Measurements from ENCODE around the gene FMN1.
A peak's percentile ranks its signal among the peaks of the same experiment; 100 is the strongest.
"Not testable (repeated sequence)": the region's sequence is repeated elsewhere in the genome, so short reads cannot be mapped to it uniquely, and the experiment has no call there.

Gene FMN1

DNA sequence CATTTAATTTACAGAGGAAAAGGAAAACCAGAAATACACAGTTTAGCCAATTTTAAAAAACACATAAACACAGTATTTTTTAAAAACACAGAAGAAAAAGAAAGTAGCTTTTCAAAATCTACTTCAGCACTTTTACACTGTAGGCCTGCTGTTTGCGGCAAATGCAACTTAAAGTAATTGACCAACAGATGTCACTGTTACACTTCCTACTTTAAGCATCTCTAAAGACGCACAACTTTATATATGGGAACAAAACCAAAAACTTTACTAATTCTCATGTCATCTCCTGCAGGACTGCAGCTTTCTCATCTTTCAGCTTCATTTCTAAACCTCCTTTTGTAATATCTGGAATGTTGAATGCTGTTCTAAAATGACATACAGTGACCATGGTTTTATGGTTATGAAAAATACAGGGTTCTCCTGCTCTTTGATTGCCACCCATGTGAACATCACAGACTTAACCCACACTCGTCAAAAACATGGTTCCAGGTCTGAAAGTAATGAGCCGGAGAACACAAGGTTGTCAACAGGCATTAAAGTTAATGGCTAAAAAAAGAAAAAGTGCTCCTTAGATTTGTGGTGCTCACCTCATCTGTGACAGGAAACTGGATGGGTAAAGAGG, 107.9 kb downstream of the FMN1 start:
- DNase-seq: peak; percentile 72

DNA sequence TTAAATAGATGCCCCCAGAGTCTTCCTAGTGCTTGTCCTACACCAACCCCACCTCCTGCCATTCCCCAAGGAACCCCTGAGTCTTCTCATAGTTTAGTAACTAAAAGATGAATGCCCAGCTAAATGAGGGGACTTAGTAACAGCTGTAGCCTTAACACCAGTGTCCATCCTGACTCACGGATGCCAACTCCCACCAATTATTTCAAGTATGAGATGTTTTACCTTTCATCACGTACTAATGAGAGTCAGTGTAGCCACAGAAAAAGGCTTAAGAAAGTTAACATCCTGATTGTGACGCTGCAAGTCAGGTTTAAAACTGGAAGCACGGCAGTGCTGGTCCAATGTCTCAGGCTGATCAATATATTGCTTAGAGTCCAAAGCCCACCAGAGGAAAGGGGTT, 109.9 kb downstream of the FMN1 start:
- DNase-seq: no peak

DNA sequence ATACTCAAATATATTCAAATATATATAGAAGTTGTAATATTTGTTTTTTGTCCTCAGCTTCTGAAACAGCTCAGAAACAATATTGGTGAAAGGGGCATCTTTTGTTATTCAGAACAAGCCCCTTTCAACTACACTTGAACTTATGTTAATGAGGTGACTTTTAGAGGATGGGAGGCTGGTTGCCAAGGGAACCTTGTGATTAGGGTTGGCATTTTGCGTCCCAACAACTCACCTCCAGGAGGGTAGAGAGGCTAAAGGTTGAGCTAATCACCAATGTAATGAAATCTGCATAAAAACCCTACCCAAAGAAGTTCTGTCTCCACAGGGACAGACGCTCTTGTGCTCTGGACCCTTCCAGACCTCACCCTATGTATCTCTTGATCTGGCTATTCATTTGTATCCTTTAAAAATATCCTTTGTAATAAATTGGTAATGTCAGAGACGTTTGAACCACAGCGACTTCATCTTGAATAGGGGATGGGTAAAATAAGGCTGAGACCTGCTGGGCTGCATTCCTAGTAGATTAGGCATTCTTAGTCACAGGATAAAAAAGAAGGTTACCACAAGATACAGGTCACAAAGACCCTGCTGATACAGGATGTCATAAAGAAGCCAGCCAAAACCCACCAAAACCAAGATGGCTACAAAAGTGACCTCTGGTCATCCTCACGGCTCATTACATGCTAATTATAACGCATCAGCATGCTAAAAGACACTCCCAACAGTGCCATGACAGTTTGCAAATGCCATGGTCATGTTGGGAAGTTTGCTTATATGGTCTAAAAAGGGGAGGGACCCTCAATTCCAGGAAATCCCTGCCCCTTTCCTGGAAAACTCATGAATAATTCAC, 111.1 kb downstream of the FMN1 start:
- peak; percentile 53 for DNase-seq

DNA sequence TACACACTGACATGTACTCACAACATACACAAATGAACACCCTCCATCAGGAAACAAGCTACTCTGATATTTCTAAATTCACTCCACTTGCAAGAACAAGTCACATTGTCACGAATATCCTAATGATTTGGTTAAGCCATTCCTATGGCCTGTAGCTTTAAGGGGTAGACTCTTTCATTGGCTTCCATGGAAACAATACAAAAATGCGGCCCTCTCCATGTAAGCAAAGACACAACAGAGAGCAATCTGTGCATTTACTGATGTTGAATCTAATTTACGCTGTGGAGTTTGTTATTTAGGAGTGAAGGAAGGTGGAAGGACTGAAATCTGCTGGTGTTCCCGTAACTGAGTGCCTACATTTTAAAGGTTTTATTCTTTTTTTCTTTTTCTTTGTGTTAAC, 114.5 kb downstream of the FMN1 start:
- DNase-seq: peak; percentile 31

DNA sequence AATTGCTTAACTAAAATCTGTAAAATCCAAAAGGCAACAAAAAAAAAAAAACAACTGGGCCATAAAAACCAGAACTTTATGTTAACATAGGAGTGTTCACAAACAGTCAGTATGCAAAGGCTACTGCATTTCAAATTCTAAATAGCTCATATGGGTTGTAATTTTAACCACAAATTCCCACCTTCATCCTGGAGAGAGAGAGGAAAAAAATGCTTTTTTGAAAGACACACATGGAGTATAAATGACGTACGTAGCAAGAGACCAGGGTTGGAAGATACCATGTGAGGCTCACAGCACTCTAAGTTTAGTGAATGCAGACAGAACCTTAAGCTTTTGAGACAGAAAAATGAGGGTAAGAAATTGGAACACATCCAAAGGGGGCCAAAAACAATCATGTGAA, 115.9 kb downstream of the FMN1 start:
- DNase-seq: no peak

DNA sequence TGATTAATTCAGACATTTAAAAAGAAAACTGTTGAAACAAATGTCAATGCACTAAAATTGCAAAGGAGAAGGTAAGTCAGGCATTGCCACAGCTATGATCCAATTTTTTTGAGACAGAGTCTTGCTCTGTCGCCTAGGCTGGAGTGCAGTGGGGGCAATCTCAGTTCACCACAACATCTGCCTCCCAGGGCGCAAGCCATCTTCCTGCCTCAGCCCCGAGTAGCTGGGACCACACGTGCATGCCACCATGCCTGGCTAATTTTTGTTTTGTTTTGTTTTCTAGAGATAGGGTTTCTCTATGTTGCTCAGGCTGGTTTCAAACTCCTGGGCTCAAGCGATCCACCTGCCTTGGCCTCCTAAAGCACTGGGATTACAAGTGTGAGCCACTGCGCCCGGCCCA, 117.6 kb downstream of the FMN1 start:
- DNase-seq: no peak

DNA sequence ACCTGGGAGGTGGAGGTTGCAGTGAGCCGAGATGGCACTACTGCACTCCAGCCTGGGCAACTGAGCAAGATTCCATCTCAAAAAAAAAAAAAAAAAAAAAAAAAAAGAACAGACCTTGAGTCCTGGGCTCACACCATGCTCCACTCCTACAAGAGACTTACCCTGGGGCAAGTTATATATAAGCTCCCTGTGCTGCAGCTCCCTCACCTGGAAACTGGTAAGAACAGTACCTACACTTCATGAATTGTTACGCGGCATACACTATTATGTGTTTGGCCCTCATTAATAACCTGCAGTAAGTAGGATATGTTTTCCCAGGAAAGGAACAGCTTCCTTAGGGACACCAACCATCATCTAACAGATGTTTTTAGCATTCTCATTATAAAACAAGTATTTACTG, 119.6 kb downstream of the FMN1 start:
- DNase-seq: peak; percentile 89

DNA sequence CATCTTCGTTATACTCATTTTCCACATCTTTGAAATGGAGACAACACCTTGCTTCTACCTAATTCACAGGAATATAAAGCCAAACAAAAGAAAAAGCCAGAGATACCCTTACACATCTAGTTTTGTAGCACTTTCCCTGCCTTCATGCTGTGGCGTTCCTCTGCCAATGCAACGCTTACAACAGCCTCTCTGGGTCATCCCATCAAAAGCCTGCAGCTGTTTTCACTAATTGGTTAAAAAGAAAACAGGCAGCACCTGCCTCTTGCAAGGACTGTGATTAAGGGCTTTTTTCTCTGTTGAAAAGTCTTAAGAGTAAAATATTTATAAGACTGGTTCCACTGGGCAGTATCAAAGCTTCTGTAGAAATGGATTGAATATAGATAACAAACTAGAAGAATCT, 120.3 kb downstream of the FMN1 start:
- peak; percentile 18 for DNase-seq

DNA sequence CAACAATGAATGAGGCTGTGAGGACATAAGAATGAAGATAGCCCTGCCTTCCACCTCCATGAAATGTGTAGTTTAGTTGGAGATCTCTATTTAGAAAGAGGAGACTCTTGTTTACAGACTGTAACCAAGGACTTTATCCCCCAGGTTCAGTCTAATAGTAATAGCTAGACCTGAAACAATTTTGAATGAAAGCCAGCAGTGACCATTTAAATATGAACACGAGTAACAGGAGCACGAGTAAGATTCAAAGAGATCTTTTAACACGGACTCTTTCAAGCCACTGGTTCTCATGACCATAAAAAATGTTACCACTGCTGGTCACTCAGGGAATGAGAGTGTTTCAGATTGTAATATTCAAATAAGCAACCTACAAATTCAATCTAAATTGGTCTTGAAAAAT, 123.1 kb downstream of the FMN1 start:
- no peak for DNase-seq

DNA sequence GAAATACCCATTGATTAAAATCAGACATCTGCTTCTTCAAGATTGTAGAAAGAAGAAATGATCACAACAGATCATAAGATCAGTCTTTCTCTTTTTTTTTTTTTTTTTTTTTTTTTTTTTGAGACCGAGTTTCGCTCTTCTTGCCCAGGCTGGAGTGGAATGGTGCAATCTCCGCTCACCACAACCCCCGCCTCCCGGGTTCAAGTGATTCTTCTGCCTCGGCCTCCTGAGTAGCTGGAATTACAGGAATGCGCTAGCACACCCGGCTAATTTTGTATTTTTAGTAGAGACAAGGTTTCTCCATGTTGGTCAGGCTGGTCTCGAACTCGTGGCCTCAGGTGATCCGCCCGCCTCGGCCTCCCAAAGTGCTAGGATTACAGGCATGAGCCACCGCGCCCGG, 124.6 kb downstream of the FMN1 start:
- DNase-seq: not testable (repeated sequence)

DNA sequence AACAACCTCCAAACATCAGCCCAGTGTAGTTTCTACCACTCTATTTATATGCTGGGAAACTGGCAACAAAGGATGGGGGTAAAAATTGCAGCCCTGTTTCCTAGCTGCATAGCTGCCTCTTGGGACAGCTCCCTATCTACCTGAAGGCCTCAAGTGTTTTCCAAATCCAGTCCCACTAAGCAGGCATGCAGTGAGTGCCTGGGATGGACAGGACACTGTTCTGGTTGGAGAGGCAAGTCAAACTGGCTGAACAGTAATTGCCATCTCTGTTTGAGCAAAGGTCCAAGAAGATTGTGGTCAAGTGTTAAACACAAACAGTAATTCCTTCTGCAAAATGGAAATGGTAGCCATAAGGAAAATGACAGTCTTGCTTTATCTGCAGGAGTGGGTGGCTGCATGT, 125.4 kb downstream of the FMN1 start:
- DNase-seq: peak; percentile 59

DNA sequence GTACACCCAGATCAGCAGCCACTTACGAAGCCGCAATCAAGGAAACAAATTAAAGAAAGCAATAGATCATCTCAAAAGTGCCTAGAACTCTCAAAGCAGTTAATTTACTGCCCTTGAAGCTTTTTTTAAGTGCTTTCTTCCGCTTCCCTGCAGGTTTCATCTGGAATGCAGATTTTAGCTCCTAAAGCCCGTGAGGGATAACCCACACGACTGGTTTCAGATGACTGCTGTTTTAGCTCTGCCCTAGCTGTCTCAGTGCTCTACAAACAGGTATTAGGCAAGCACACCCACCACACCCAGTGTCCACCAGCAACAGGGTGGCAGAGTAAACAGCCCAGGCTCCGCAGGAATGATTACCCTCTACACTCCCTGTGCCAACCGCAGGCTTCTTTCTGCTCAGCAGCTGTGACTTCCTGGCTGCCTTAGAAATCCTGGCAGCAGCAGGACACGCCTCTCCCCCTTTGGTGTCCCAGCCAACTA, 126.0 kb downstream of the FMN1 start:
- peak; percentile 98 for DNase-seq

DNA sequence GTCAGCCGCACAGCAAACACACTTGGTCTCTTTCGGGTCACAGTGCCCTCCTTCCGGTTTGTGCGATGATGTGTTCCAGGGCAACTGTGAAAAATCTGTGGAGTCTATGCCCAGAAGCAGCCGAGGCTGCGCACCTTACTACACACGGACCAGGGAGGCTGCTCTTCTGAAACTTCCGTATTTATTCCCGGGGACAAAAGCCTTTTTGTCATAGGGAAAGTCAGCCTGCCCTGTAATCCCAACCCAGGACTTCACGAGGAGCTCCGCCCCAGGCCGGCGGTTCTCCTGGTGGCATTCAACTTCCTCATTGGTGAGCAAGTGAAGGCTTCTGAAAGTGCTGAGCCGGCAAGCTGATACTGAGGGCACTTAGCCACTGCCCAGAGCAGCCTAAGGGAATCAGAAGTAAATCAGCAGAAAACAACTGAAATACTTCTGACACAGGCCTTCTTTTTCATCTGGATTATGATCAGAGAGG, 126.5 kb downstream of the FMN1 start:
- peak; percentile 77 for DNase-seq

DNA sequence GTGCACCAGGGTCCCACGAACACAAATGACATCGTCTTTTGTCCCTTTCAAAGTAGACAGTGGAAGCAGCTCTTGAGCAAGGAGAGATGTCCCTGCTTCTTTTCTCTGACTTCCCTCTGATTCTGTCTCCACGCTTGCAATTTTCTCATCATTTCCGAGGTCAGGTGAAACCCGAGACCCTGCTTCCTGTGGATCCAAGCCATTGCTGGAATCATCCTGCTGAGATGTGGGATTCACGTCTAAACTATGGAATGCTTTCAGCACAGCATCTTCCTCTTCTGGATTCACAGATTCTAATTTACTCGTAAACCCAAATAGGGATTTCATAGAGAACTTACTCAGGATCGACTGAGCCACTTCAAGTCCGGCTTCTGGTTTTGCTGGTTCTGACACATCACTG, 127.1 kb downstream of the FMN1 start:
- DNase-seq: peak; percentile 78

DNA sequence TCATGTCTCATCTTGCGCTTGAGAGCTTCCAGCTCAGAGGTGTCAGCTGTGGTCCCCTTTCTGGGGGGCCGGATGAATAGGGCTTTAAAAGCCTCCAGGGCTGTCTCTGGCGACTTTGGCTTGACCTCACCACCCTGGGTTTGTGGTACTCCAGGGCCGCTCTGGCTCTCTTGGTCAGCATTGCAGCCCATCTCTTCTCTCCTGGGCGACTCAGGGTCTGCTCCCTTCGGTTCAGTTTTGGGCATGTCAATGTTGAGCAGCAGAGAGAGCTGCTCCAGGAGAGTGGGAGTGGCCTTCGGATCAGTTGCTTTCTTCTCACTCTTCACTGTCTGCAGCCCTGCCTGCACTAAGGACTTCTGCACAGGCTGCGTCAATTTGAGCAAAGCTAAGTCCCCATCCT, 127.9 kb downstream of the FMN1 start:
- peak; percentile 66 for DNase-seq

DNA sequence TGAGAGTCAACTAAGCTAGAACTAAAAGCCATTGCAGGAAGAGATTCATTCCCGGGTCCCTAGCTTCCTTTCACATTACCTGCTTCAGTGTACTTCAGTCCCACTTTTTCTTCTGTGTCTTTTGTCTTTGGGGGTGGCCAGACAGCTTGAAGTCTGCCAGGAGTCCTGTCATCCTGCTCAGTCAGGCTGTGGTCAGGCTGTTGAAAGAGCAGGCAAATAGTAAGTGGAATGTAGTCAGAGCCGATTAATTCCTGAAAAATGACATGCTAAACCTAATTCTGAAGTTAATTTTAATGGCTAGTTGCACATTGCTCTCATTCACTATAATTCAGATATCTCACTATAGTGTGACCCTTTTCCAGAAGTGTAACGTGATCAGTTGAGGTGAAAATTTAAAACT, 129.6 kb downstream of the FMN1 start:
- peak; percentile 64 for DNase-seq

DNA sequence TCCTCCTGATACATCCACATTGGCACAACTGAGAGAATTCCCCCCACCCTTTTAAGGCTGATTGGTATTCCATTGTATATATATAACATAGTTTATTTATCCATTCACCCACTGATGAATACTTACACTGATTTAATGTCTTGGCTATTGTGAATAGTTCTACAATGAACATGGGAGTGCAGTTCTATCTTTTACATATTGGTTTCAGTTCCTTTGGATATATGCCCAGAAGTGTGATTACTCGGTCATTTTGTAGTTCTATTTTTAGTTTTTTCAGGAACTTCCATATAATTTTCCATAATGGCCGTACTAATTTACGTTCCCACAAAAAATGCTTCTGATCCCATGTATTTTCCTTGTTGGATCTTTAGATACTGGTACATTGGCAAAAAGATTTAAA, 135.3 kb downstream of the FMN1 start:
- DNase-seq: peak; percentile 72

DNA sequence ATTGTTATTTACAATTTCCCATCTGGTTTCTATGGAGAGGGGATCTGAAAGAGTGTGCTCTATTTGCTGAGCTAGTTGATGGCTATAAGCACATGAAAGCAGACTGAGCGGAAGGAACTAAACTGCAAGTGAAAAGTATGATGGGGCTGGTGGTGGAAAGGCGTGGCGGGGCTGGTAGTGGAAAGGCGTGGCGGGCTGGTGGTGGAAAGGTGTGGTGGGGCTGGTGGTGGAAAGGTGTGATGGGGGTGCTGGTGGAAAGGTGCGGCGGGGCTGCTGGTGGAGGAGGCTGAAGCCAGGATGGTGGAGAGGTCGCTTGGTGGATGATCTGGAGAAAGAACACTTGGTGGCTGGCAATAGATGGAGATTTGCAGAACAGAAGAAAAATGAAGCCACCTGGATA, 136.7 kb downstream of the FMN1 start:
- no peak for DNase-seq

DNA sequence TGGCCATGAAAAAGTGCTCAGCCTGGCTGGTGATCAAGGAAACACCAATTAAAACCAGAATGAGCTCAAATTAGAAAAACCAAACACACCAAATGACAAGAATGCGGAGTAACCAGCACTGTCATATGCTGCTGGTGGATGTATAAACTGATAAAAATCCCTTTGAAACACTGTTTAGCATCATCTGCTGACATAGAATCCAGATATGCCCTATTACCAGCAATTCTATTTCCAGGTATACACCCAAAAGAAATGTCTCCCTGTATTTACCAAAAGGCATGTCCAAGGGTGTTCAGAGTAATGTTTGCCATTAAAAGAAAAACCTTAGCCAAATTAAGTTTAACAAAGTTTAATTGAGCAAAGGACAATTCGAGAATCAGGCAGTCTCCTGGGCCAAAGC, 138.6 kb downstream of the FMN1 start:
- DNase-seq: peak; percentile 23

DNA sequence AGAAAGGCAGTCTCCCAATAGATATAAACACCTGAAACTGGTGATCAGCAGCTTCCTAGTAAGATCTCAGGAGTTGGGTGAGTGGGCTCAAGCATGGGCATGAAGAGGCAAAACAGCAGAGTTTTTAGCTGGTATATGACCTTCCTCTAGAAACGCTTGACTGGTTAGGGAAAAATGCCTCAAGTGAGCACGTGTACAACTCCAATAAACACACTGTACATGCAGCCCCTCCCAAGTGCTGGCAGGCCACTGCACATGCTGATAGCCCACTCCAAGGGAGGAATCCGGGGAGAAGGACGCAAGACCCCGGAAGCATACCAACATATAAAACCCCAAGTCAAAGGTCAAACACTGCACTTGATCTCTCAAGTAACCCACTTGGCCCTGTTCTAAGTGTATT, 143.0 kb downstream of the FMN1 start:
- DNase-seq: no peak

DNA sequence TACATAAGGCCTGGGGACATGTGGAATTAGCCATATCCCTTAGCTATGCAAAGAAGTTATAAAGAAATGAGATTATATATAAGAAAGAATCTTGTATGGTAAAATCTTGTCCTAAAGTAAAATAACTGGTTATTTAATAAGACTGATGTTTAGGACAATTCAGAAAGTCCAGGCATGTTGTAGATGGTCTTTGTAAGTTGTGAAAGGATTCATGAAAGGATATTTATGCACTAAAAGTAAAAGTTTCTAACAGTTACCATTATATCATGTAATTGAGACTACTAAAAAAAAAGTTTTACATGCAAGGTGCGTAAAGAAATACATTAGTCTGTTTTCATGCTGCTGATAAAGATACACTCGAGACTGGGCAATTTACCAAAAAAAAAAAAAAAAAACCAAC, 146.3 kb downstream of the FMN1 start:
- peak; percentile 37 for DNase-seq

DNA sequence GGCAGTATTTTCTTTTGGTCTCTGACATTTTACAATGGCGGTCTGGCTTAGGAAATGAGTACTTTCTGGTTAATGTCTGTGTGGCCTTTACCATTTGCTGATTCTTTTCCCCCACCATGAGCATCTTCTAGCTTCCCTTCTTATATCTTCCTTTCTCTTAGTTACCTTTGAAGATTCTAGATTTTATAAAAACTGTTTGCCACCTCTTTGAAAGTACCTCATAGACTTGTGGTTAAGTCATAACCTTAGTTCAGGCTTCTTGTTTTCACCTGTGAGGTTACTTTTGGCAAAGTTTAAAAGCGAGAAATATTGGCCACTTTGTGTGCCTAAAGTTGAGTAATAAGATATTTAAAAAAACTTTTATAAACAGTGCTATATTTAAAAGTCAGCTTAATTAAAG, 147.4 kb downstream of the FMN1 start:
- DNase-seq: no peak

DNA sequence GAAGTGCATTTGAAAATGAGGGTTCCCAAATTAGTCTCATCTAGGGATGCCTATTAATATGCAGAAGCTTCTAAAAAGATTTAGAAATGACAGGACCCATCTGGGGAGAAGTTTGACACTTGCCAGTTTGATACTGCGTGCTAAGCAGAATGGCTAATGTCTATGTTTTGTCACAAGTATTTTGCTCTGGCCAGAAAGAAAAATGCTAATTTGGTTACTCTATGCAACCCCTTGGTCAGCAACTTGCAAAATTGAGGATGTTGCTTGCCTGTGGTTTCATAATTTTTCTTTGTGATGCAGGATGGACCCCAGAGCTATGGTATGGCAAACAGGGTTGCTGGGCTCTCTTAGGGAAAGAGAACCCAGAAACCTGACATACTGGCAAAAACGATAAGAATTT, 148.2 kb downstream of the FMN1 start:
- DNase-seq: no peak

DNA sequence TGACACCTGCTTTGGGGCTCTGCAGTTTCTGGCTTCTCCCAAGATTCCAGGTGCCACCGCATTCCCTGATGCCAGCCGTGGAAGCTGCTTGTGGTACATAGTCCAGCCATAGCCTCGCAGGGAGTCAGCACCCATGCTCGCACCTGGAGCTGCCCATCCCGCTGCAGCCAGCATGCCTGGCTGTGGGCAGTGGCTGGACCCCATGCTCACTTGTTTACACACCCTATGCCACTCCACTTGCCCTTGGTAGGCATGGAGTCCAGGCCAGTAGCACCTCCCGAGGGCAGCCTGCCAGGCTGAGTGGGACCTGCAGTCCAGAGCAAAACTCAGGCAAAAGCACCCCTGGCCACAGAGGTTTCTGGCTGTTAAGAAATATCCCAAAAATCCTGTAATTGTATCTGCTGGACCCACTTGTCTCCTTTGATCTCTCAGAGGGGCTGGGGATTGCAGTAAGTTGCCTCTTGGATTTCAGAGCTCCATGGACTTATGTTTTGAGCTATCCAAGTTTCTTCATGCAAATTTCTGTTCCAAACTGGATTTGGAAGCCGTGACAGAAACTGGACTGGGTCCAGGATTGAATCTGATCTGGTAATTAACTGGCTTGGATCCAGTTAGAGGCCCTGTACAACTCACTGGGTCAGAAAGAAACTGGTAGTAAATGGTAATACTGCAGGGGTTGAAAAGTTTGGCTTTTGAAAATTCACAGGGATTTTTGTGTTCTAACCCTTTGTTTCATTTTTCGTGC, 149.3 kb downstream of the FMN1 start:
- peak; percentile 64 for DNase-seq

All from NCI-H69 (cell line).